Measurements from ENCODE around the gene GPR65.

DNA sequence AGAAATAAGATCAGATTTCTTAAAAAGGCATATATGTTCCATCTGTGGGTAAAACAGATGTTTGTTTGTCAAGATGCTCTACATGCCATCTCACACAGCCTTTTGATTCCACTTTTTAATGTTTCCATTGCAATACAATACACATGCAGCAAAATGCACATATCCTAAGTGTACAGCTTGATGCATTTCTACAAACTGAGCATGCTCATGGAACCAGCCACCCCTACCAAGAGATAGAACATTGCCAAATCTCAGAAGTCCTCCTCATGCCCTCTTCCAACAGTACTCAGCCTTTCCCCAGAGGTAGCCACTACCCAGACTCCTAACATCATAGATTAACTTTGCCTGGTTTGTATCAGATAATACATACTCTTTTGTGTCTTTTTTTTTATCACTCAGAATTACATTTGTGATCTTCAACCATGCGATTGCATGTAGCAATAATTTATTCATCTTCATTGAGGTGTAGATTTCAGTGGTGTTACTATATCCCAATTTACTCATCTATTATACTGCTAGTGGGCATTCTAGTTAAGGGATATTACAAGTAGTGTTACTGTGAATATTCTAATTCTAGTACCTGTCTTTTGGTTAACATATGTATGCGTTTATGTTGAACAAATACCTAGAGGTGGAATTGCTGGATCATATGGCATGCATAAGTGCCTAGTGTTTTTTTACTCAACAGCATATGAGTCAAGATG lies 3.3 kb downstream of the GPR65 start:
- TF ChIP-seq, protein P1, sequence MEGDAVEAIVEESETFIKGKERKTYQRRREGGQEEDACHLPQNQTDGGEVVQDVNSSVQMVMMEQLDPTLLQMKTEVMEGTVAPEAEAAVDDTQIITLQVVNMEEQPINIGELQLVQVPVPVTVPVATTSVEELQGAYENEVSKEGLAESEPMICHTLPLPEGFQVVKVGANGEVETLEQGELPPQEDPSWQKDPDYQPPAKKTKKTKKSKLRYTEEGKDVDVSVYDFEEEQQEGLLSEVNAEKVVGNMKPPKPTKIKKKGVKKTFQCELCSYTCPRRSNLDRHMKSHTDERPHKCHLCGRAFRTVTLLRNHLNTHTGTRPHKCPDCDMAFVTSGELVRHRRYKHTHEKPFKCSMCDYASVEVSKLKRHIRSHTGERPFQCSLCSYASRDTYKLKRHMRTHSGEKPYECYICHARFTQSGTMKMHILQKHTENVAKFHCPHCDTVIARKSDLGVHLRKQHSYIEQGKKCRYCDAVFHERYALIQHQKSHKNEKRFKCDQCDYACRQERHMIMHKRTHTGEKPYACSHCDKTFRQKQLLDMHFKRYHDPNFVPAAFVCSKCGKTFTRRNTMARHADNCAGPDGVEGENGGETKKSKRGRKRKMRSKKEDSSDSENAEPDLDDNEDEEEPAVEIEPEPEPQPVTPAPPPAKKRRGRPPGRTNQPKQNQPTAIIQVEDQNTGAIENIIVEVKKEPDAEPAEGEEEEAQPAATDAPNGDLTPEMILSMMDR (IDR thresholded peaks at IDR 0.05; ENCODE audit: insufficient read depth, low read length), result no peak
- no peak for TF ChIP-seq POLR2AphosphoS5 (IDR thresholded peaks at IDR 0.05; ENCODE audit: low read depth)
- TF ChIP-seq GABPA (IDR thresholded peaks at IDR 0.05; ENCODE audit: low read depth), result no peak
- TF ChIP-seq, protein P2, sequence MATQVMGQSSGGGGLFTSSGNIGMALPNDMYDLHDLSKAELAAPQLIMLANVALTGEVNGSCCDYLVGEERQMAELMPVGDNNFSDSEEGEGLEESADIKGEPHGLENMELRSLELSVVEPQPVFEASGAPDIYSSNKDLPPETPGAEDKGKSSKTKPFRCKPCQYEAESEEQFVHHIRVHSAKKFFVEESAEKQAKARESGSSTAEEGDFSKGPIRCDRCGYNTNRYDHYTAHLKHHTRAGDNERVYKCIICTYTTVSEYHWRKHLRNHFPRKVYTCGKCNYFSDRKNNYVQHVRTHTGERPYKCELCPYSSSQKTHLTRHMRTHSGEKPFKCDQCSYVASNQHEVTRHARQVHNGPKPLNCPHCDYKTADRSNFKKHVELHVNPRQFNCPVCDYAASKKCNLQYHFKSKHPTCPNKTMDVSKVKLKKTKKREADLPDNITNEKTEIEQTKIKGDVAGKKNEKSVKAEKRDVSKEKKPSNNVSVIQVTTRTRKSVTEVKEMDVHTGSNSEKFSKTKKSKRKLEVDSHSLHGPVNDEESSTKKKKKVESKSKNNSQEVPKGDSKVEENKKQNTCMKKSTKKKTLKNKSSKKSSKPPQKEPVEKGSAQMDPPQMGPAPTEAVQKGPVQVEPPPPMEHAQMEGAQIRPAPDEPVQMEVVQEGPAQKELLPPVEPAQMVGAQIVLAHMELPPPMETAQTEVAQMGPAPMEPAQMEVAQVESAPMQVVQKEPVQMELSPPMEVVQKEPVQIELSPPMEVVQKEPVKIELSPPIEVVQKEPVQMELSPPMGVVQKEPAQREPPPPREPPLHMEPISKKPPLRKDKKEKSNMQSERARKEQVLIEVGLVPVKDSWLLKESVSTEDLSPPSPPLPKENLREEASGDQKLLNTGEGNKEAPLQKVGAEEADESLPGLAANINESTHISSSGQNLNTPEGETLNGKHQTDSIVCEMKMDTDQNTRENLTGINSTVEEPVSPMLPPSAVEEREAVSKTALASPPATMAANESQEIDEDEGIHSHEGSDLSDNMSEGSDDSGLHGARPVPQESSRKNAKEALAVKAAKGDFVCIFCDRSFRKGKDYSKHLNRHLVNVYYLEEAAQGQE (IDR thresholded peaks at IDR 0.05; ENCODE audit: insufficient replicate concordance, low read depth), result no peak
- TF ChIP-seq SPI1 (IDR thresholded peaks at IDR 0.05; ENCODE audit: borderline replicate concordance, low read depth), result no peak
